Neural cell (in vitro differentiated cells): ENCODE results near the gene NF2. TPM values are rescaled to one million over a fixed set of nuclear protein-coding genes. Genes with fewer than 3 reads are reported as not detected.

ENCODE experiments used
- H2AFZ ChIP-seq: fragments of 200-600, 300-800 bp; sonication (generic), shearing (Covaris generic); 2 replicates; pipeline ENCODE4 v1.6.0; 2014; ENCODE audit warnings: low read depth, mild to moderate bottlenecking, antibody characterized with exemption, low read length, moderate library complexity
- H3F3A ChIP-seq: fragments of 200-600 bp; shearing (Covaris generic); 2 replicates; pipeline ENCODE4 v1.6.1; 2016; ENCODE audit warnings: mild to moderate bottlenecking, moderate library complexity, mixed read lengths, antibody characterized with exemption, low read length; ENCODE audit not compliant: insufficient read depth, poor library complexity, severe bottlenecking
- H3K27ac ChIP-seq: fragments of 200-600, 300-800 bp; sonication (generic), shearing (Covaris generic); 2 replicates; pipeline ENCODE4 v1.5.1; 2014; ENCODE audit warnings: mild to moderate bottlenecking, low read length, moderate library complexity
- H3K27me3 ChIP-seq: fragments of 300-800, 200-600 bp; sonication (generic), shearing (Covaris generic); 2 replicates; pipeline ENCODE4 v1.6.0; 2014; ENCODE audit warnings: mild to moderate bottlenecking, low read depth, low read length, moderate library complexity; ENCODE audit not compliant: insufficient read depth
- H3K36me3 ChIP-seq: fragments of 300-800, 200-600 bp; sonication (generic), shearing (Covaris generic); 2 replicates; pipeline ENCODE4 v1.5.1; 2014; ENCODE audit warnings: mild to moderate bottlenecking, antibody characterized with exemption, low read length, moderate library complexity; ENCODE audit not compliant: insufficient read depth
- H3K4me2 ChIP-seq: fragments of 300-800, 200-600 bp; sonication (generic), shearing (Covaris generic); 2 replicates; pipeline ENCODE4 v1.6.0; 2014; ENCODE audit warnings: mild to moderate bottlenecking, low read length
- H3K4me3 ChIP-seq: fragments of 300-800, 200-600 bp; sonication (generic), shearing (Covaris generic); 2 replicates; pipeline ENCODE4 v1.5.1; 2014; ENCODE audit warnings: mild to moderate bottlenecking, low read length, moderate library complexity
- H3K79me2 ChIP-seq: fragments of 200-600 bp; shearing (Covaris generic); replicated peaks from 2 replicates; pipeline ENCODE4 v1.6.0; 2014; ENCODE audit warnings: mild to moderate bottlenecking, low read length, moderate library complexity; ENCODE audit not compliant: insufficient read depth
- H3K9ac ChIP-seq: fragments of 300-800, 200-600 bp; sonication (generic), shearing (Covaris generic); 2 replicates; pipeline ENCODE4 v1.6.1; 2016; ENCODE audit warnings: mild to moderate bottlenecking, low read length, mixed read lengths
- H3K9me2 ChIP-seq: fragments of 200-600 bp; shearing (Covaris generic); 2 replicates; pipeline ENCODE4 v1.6.1; 2016; ENCODE audit warnings: mild to moderate bottlenecking, low read length, mixed read lengths; ENCODE audit not compliant: insufficient read depth
- H3K9me3 ChIP-seq: fragments of 200-600, 300-800 bp; sonication (generic), shearing (Covaris generic); 2 replicates; pipeline ENCODE4 v1.6.1; 2016; ENCODE audit warnings: mild to moderate bottlenecking, mixed run types, low read length, moderate library complexity, mixed read lengths
- H4K20me1 ChIP-seq: fragments of 200-600 bp; shearing (Covaris generic); 2 replicates; pipeline ENCODE4 v1.6.1; 2016; ENCODE audit warnings: mild to moderate bottlenecking, mixed run types; ENCODE audit not compliant: insufficient read depth
- EP300 ChIP-seq: fragments of 450-650 bp; conservative IDR thresholded peaks from 2 replicates; pipeline ENCODE4 v1.6.1; 2014; ENCODE audit warnings: antibody characterized with exemption, mild to moderate bottlenecking, moderate library complexity; ENCODE audit not compliant: poor library complexity, severe bottlenecking
- EZH2 ChIP-seq: fragments of 200-600, 300-800 bp; shearing (Covaris generic), sonication (generic); IDR thresholded peaks from 2 replicates; pipeline ENCODE4 v1.6.1; 2014; ENCODE audit warnings: antibody characterized with exemption, low read length, borderline replicate concordance, mild to moderate bottlenecking; ENCODE audit not compliant: insufficient read depth, poor library complexity, severe bottlenecking
- MXI1 ChIP-seq: fragments of 450-650 bp; conservative IDR thresholded peaks from 2 replicates; pipeline ENCODE4 v1.6.1; 2014; ENCODE audit warnings: antibody characterized with exemption, mild to moderate bottlenecking; ENCODE audit not compliant: poor library complexity, severe bottlenecking
- POLR2AphosphoS5 ChIP-seq: IDR thresholded peaks from 2 replicates; pipeline ENCODE4 v1.6.1; 2012
- RAD21 ChIP-seq: fragments of 450-650 bp; conservative IDR thresholded peaks from 2 replicates; pipeline ENCODE4 v1.6.1; 2014; ENCODE audit warnings: antibody characterized with exemption, mild to moderate bottlenecking, moderate library complexity
- SMC3 ChIP-seq: fragments of 450-650 bp; conservative IDR thresholded peaks from 2 replicates; pipeline ENCODE4 v1.6.1; 2014; ENCODE audit warnings: antibody characterized with exemption, mild to moderate bottlenecking, moderate library complexity; ENCODE audit not compliant: poor library complexity
- TAF1 ChIP-seq: IDR thresholded peaks from 2 replicates; pipeline ENCODE4 v1.6.1; 2012; ENCODE audit warnings: low read depth
- polyA plus RNA-seq: library from polyadenylated mRNA; depleted of rRNA; stranded (reverse); fragments of >200 nt; gene quantifications from 2 replicates; pipeline ENCODE4 v1.2.3, GENCODE V29; 2014
- TF ChIP-seq, protein P1 (sequence below): IDR thresholded peaks from 2 replicates; pipeline ENCODE4 v1.6.1; 2012; ENCODE audit warnings: borderline replicate concordance
- TF ChIP-seq, protein P2 (sequence below): fragments of 450-650 bp; IDR thresholded peaks from 2 replicates; pipeline ENCODE4 v1.5.1; 2014; ENCODE audit warnings: antibody characterized with exemption, mild to moderate bottlenecking, moderate library complexity; ENCODE audit not compliant: poor library complexity, severe bottlenecking

NF2 gene
- polyA plus RNA-seq, 1 donor from 2014 or later = 18.7 TPM

DNA sequence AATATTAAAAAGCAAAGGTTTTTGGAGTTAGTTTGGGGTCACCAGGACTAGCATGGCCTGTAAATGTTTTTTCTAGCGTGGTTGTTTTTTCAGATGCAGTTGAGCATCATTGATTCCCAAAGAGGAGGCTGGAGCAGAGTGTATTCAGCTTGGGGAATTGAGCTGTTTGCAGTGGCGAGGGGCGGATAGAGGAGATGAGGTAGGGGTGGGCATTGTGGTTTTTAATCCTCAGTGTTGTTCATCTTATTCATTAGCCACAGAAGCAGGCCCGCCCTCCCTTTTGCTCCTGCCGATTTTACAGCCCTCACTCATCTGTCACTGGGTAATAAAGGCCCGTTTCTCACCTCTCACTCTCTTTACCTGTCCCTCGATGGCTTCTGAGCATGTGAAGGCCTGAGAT is 51.4 kb downstream of the NF2 start:
- no peaks in the 10 kb centered on the region for H3K9me3 ChIP-seq
- TF ChIP-seq RAD21 = no peak
- no peak for TF ChIP-seq EZH2
- TF ChIP-seq MXI1 = no peak
- no peak for TF ChIP-seq SMC3
- no peak for TF ChIP-seq POLR2AphosphoS5
- TF ChIP-seq, protein P1, sequence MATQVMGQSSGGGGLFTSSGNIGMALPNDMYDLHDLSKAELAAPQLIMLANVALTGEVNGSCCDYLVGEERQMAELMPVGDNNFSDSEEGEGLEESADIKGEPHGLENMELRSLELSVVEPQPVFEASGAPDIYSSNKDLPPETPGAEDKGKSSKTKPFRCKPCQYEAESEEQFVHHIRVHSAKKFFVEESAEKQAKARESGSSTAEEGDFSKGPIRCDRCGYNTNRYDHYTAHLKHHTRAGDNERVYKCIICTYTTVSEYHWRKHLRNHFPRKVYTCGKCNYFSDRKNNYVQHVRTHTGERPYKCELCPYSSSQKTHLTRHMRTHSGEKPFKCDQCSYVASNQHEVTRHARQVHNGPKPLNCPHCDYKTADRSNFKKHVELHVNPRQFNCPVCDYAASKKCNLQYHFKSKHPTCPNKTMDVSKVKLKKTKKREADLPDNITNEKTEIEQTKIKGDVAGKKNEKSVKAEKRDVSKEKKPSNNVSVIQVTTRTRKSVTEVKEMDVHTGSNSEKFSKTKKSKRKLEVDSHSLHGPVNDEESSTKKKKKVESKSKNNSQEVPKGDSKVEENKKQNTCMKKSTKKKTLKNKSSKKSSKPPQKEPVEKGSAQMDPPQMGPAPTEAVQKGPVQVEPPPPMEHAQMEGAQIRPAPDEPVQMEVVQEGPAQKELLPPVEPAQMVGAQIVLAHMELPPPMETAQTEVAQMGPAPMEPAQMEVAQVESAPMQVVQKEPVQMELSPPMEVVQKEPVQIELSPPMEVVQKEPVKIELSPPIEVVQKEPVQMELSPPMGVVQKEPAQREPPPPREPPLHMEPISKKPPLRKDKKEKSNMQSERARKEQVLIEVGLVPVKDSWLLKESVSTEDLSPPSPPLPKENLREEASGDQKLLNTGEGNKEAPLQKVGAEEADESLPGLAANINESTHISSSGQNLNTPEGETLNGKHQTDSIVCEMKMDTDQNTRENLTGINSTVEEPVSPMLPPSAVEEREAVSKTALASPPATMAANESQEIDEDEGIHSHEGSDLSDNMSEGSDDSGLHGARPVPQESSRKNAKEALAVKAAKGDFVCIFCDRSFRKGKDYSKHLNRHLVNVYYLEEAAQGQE = no peak
- TF ChIP-seq, protein P2, sequence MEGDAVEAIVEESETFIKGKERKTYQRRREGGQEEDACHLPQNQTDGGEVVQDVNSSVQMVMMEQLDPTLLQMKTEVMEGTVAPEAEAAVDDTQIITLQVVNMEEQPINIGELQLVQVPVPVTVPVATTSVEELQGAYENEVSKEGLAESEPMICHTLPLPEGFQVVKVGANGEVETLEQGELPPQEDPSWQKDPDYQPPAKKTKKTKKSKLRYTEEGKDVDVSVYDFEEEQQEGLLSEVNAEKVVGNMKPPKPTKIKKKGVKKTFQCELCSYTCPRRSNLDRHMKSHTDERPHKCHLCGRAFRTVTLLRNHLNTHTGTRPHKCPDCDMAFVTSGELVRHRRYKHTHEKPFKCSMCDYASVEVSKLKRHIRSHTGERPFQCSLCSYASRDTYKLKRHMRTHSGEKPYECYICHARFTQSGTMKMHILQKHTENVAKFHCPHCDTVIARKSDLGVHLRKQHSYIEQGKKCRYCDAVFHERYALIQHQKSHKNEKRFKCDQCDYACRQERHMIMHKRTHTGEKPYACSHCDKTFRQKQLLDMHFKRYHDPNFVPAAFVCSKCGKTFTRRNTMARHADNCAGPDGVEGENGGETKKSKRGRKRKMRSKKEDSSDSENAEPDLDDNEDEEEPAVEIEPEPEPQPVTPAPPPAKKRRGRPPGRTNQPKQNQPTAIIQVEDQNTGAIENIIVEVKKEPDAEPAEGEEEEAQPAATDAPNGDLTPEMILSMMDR = no peak
- TF ChIP-seq EP300 = no peak
- TF ChIP-seq TAF1 = no peak
- H3K9ac ChIP-seq = no peak overlapping the region
- no peaks in the 10 kb centered on the region for H3K9me2 ChIP-seq
- no peaks in the 10 kb centered on the region for H3K27me3 ChIP-seq
- no peaks in the 10 kb centered on the region for H4K20me1 ChIP-seq
- no peak overlapping the region for H3K4me3 ChIP-seq
- no peak overlapping the region for H2AFZ ChIP-seq
- no peak overlapping the region for H3K4me2 ChIP-seq
- H3K27ac ChIP-seq = no peak overlapping the region
- no peaks in the 10 kb centered on the region for H3K79me2 ChIP-seq
- peaks cover 10% of the 10 kb centered on the region for H3K36me3 ChIP-seq
- no peaks in the 10 kb centered on the region for H3F3A ChIP-seq

DNA sequence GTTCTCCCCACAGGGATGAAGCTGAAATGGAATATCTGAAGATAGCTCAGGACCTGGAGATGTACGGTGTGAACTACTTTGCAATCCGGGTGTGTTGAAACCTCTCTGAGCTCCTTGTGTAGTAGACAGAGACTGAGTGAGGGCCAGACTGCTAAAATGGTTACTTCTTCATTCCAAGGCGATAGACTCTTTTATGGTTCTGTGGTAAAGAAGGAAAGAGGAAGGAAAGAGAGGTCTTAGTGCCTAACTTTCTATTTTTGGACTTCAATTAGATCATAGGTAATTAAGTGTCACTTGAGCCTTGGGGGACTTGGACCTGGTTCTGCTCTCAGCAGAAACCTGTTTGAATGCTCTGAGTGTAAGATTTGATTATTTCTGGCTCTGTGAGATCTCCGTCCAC is 54.7 kb downstream of the NF2 start:
- TF ChIP-seq EZH2 = no peak
- TF ChIP-seq, protein P2 = no peak
- TF ChIP-seq, protein P1 = no peak
- no peak for TF ChIP-seq RAD21
- TF ChIP-seq SMC3 = no peak
- Histone ChIP-seq H3K27me3 (no peaks in the 10 kb centered on the region), H3K79me2 (no peaks in the 10 kb centered on the region), H3K9ac (no peak overlapping the region), H4K20me1 (no peaks in the 10 kb centered on the region), H3K9me2 (no peaks in the 10 kb centered on the region), H2AFZ (no peak overlapping the region), H3K4me3 (no peak overlapping the region), H3K36me3 (peaks cover 10% of the 10 kb centered on the region), H3K9me3 (no peaks in the 10 kb centered on the region), H3K4me2 (no peak overlapping the region), H3K27ac (no peak overlapping the region), H3F3A (no peaks in the 10 kb centered on the region)
